Activated CD4-positive, alpha-beta T cell treated with anti-CD3 and anti-CD28 coated beads, Interleukin-2, amount 50 U/mL, for 24 hours (primary cell): ENCODE results near the gene PLXNA1.

Source experiments
- DNase-seq, 2 donors: peaks; one replicate each; pipeline ENCODE4 v3.0.0-alpha.2; 2020; ENCODE audit warnings: low read depth in 1 of 2, low spot score in 1 of 2

The PLXNA1 gene

DNA sequence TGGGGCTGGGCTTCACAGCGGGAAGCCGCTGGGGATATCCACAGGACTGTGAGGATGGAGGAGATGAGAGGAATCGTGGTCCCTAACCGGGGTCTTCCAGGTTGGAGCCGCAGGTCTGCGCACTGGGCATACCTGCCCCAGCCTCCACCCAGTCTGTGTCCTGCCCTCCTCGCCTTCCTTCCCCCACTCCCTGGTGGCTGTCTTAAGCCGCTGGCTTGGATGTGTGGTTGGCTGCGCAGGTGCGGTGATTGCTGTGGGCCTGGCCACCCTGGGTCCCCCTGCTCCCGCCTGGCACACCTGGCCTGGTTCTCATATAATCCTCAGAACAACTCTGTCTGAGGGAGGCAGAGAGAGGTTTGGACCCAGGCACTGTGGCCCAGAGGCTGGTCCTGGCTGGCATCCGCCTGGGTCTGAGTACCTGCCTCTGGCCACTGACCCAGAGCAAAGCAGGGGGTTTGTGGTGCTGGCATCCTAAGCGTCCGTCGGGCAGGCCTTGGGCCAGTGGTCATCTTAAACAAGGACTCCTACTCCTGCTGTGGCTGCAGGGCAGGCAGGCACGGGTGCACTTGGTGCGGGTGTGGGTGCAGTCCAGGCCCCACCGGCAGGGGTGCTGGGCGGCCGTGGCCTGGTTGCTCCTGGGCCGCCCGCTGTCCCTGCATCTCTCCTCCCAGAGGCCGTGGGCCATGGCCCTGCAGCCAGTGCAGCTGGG, 18.7 kb downstream of the PLXNA1 start:
- DNase-seq = no peak

GRCh38 chr3:127002195-127003174, 19.6 kb downstream of the PLXNA1 start:
- no peak for DNase-seq

- DNase-seq = no peak
Observed at GRCh38 chr3:127003175-127003555, 20.2 kb downstream of the PLXNA1 start.

DNA sequence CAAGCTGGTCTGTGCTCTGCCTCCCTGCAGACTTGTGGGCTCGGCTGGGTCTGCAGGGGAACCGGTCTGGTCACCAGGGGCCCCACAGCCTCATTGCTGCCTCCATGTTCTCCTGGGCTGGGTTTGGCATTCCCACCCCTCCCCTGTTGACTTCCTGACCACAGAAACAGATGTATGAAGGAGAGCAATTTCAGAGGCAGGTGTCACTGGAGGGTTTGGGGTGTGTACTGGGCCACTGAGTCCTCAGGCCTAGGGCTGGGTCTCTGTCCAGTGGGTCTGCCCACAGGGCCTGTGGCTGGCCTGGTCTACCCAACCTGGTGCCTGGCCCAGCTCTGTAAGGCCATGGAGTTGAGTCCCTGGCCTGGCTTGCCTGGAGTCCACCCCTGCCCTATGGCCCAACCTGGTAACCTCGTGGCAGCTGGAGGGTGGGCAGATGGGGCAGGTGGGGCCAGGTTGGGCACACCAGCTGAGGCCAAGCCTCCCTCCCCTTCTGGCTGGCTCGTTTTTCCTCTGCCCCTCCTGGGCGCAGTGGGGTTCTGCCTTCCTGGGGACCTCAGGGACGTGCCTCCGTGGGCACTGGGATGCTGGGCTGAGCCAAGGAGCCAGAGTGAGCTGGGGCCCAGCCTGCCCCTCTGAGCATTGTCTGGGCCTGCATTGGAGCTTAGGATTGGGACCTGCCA, 20.8 kb downstream of the PLXNA1 start:
- DNase-seq = no peak

- no peak for DNase-seq
Observed at GRCh38 chr3:127004641-127005397, 21.9 kb downstream of the PLXNA1 start.

DNA sequence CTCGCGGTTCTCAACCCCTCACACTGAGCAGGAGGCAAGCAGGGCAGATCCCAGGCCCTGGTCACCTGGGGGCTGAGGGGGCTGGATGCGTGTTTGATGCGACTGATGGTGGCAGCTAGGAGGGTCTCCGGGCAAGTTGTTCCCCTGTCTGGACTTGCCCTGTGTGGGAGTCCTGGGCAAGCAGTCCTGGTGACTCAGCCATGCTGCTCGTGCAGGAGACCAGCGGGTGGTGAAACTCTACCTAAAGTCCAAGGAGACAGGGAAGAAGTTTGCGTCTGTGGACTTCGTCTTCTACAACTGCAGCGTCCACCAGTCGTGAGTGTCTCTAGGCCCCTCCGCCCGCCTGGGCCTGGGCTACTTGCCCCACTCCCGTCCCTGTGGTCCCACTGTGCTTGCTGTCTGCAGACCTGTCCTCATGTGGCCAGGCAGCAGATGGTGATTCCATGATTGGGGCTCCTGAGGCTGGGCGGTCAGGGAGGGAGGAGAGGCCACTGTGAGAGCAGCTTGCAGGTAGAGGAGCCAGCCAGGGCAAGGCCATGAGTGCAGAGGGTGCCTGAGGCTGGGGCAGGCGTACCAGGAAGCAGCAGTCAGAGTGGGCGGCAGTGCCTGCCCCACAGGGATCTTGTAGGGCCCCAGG, 23.1 kb downstream of the PLXNA1 start:
- DNase-seq = no peak

DNA sequence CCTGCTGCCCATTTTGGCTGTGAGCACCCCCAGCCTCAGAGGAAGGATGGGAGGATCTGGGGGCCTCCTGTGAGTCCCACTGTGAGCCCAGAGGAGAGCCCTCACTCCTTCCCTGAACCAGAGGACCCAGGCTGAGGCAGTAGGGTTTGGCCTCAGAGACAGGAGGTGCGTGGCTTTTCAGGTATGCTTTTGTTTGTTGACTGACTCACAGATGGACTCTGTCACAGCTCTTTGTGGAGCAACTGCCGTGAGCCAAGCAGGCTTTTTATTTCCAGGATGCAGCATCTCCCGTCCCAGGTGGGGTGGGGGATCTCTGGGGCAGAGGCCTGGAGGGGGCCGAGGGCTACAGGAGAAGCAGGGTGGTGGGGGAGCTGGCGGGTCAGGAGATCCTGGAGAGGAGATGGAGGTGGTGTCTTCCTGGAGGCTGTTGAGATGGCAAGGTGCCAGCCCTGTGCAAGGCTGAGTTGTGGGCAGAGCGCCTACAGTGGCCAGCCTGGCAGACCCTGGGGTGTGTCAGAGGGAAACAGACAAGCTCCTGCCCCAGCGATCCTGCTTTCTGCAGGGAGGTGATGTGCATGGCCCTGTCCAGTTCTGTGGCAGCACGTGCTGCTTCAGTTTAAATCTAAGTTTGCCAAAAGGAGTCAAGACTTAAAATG, 24.0 kb downstream of the PLXNA1 start:
- no peak for DNase-seq

- DNase-seq = no peak
Observed at GRCh38 chr3:127008236-127008635, 25.3 kb downstream of the PLXNA1 start.

DNA sequence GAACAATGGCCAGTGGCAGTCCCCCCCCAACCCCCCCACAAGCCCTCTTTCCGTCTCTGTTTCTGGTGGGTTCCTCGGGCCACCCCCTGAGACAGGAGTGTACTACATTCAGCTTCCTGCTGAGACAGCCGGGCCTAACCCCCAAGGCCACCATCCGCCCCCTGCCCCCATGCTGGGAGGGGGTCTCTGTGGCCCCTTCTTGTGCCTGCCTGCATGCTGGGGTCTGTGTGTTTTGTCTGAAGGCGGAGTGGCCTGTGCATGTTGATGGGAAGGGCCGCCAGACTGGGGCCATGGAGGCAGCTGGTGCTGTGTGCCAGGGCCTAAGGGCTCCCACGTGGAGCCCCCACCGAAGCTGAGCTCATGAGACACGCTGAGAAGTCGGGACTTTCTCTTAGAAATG, 26.6 kb downstream of the PLXNA1 start:
- DNase-seq = no peak

DNA sequence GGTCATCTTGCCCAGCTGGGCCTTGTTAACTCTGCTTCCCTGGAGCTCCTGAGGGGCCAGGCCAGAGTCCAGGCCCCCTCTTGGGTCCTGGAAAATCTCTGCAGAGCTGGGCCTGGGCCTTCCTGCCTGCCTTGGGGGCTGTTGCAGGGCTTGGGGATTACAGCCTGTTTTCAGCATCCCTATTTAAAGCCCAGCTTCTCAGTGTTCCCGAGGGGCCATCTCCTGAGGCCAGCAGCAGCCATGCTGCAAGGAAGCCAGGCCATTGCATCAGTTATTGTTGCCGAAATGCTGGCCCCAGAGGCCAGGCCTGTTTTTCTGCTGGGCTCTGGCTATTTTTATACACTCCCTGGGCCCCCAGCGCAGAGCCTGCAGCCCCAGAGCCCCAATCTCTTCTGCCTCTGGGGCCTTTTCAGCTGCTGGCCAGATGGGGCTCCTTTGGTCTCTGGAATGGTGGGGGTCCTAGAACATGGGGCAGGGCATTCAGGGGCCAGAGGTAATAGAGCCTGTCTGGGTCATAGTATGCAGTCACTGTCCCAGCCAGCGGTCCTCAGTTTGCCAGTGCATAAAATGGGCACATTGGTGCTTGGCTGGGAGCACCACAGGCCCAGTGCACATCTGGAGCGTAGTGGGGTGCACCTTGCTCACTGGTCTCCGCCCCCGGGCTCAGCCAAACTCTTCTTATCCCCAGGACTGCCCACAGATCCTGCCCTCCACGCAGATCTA, 28.5 kb downstream of the PLXNA1 start:
- DNase-seq = no peak

DNA sequence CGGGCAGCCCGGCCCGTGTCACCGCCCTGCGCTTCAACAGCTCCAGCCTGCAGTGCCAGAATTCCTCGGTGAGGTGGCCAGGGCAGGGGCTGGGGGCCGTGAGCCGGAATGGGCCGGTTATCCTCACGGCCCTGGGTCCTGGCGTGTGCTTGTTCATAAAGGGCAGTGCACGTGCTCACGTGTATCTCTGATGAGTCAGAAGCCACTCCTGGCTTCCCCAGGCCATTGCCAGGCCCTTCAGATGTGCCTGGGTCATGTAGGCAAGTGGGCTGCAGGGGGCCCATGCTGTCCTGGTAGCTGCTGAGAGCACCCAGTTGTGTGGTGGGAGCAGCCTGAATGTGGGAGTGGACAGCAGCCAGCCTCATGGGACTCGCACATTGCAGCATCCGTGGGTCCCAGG, 29.2 kb downstream of the PLXNA1 start:
- no peak for DNase-seq

GRCh38 chr3:127013181-127013580, 30.3 kb downstream of the PLXNA1 start:
- DNase-seq = no peak

DNA sequence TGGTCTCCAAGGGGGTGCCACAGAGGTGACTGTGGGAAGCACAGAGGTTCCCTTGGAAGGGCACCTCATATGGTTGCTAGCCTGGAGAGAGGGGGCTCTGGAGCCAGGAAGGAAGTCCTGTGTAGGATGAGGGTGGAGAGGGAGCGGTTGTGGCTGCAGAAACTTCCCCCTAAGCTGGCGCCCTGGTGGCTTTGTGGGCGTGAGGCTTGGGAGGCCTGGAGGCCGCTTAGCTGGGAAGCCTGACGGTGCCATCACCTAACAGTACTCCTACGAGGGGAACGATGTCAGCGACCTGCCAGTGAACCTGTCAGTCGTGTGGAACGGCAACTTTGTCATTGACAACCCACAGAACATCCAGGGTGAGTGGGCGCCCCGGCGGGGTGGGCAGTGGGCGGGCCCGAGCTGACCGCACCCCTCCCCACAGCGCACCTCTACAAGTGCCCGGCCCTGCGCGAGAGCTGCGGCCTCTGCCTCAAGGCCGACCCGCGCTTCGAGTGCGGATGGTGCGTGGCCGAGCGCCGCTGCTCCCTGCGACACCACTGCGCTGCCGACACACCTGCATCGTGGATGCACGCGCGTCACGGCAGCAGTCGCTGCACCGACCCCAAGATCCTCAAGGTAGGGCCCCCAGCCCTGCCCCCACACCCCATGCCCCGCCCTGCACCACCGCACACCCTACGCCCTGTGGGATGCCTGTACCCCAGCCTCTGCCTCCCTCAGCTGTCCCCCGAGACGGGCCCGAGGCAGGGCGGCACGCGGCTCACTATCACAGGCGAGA, 31.0 kb downstream of the PLXNA1 start:
- no peak for DNase-seq

DNA sequence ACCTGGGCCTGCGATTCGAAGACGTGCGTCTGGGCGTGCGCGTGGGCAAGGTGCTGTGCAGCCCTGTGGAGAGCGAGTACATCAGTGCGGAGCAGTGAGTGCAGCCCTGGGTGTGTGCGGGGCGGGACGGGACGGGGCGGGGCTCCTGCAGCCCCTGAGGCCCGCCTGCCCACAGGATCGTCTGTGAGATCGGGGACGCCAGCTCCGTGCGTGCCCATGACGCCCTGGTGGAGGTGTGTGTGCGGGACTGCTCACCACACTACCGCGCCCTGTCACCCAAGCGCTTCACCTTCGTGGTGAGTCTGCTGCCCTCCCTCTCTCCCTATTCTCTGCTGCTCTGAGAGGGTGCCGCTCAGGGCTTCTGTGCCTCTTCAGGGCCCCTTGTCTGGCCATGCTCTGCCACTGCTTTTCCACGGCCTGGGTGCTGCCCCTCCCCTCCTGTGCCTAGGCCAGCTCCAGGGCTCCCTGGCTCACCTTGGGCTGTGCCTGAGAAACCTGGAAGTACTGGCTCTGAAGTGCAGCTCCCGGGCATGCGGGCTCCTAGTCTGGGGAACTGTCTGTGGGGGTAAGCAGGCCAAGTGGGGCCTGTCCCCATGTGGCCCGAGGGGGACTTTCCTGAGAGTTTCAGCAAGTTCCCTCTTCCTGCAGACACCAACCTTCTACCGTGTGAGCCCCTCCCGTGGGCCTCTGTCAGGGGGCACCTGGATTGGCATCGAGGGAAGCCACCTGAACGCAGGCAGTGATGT, 31.8 kb downstream of the PLXNA1 start:
- no peak for DNase-seq

GRCh38 chr3:127015282-127016042, 32.5 kb downstream of the PLXNA1 start:
- DNase-seq = no peak

DNA sequence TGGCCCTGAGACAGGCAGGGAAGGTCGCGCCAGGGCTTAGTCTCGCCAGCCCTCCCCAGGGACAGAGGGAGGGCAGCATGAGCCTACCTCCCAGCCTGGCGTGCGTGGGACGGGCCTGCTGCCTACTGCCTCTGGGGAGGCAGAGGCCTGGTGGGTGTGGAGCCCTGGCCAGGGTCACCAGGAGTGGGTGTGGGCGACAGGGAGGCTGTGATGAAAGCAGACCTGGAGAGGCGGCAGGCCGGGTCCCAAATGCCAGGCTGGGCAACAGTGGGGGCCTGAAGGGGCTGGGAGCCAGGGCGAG, 33.1 kb downstream of the PLXNA1 start:
- no peak for DNase-seq

DNA sequence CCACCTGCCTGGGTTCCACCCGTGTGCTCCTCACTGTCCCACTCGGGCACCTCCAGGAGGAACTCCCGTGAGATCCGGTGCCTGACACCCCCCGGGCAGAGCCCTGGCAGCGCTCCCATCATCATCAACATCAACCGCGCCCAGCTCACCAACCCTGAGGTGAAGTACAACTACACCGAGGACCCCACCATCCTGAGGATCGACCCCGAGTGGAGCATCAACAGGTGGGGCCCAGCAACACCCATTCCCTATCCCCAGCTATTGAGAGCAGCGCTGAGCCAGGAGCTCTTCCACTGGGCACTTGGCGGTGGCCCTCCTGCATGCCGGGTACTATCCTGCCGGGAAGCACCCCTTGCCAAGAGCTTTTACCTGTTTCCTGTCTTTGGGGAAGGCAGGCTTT, 33.5 kb downstream of the PLXNA1 start:
- no peak for DNase-seq
